AG20443 (cell line): ENCODE measurements around the gene KIAA0040.

Experiments
- DNase-seq: peaks from one replicate; pipeline ENCODE4 v3.0.0; 2012; ENCODE audit warnings: low spot score, mixed read lengths

KIAA0040 gene

DNA sequence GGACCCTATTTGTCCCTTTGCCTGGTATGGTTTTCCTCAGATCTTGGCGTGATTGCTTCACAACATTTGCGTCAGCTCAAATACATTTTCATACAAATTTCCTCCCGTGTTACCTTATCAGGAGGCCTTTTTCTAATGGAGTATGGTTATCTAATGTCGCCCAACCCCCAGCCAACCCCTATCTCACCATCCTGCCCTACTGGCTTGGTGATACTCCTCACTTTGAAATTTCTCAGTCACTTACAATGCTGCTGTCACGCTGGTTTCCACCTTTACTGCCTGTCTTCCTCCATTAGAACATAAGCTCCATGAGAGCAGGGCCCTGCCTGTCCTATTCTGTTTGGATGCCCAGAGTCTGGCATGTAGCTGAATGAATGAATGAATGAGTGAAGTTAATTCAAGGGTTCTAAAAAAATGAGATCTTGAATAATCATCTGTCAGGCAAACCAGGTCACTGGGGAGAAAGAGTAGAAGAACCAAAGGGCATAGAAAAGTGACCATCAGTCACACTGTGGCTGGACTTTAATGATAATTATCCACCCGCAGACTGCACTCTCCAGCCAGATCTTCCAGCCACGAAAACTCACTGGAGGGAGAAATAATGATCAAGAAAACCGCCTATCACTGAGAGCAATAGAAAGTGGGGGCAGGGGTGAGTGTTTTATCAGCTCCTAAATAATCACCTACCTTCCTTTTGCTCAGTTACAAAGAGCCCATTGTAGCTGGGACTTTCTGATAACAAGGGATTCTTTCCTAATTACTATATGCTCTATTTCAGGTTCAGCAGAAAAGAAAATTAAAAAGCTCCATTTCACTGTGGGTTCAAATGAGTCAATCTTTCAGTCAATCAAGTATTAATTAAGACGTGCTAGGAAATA, 21.3 kb downstream of the KIAA0040 start:
- no peak for DNase-seq

DNA sequence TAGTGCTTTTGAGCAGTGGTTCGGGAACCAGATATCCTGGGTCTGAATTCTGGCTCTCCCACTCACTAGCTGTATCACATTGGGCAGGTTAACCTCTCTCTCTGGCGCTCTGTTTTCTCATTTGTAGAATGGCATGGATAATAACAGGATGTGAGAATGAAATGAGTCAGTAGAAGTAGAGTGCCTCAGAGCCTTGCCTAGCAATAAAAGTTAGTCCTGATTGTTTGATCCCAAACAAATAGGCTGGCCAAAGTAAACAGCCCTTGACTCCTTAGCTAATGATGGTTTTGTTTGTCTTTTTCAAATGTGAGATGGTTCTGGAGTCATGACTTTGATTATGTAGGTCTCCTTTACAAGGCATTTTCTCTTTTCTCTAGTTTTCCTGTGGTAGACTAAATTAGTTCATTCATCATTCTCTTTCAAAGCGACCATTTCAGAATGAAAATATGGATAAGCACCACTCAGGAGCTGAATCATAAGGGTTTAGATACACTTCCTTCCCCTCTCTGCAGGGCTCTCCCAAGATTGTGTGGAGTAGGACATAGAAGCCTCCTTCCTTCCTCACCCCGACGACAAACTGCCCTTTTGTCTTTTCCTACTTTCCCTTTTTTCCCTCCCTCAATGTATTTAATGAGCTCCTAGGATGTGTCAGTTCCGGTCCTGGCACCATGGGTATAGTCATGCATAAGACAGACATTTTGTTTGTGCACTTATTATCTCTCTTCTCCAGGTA, 23.1 kb downstream of the KIAA0040 start:
- DNase-seq: no peak

DNA sequence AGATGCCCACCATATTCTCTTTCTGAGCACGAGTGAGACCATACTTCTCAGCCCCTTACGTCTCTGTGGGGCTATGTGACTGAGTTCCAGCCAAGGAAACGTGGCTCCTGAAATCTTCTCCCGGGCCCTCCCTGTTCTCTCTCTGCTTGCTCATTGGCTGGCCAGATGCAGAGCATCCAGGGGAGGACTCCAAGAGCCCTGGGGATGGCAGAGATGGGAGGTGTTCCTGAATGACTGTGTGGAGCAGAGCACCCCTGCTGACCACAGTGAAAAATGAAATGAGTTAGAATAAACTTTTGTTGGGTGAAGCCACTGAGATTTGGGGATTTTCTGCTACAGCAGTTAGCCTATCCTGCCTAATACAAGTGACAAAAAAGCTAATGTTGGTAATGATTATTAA, 23.8 kb downstream of the KIAA0040 start:
- DNase-seq: no peak

DNA sequence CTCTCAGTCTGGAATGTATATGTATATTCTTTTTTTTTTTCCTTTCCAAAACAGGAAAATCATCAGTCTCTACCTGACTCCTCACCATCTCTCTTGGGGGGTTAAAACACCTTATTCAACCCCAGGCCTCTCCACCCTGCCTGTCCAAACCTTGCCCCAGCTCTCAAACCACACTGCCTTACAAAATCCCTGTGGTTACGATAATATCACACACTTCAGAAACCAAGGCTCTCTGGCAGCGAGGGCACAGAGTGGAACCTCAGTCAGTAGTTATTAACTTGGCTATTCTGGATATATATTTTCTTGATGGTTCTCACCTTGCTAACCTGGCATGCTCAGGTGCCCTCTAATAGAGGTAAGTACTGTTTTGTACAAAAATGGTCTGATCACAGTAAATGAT, 24.7 kb downstream of the KIAA0040 start:
- DNase-seq: no peak

DNA sequence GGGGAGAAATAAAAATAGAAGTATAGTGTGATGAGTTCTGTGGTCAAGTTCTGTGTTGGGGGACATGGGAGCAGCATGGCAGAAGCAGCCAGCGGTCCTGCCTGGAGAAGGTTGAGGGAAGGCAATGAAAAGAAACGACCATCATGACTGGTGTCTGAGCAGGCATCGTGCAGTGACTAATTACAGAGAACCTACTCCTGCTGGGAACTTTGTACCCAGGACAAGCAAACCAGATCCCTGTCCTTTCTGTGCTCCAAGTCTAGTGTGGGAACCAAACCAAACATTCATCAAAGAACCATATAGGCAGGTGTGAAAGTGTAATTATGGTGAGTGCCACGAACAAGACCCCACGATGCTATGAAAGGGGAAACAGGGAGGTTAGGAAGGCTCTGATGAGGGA, 25.8 kb downstream of the KIAA0040 start:
- DNase-seq: no peak

DNA sequence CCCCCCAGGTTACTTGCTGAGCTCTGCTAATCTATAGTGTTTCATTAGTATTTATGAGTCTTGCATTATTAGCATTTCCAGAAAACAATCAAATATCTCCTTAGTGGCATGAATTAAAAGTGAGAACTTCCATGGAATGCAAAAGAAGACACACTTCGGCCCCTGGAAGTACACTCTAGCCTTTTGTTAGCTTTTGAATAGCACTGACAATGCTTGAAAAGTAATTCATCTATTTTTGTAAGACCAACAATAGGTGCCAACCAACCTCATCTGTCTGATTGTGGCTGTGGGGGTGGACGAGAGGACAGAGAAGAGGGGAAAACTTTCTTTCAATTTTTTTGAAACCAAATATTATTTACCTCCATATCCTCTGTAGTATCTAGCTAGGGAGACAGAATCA, 27.8 kb downstream of the KIAA0040 start:
- no peak for DNase-seq

DNA sequence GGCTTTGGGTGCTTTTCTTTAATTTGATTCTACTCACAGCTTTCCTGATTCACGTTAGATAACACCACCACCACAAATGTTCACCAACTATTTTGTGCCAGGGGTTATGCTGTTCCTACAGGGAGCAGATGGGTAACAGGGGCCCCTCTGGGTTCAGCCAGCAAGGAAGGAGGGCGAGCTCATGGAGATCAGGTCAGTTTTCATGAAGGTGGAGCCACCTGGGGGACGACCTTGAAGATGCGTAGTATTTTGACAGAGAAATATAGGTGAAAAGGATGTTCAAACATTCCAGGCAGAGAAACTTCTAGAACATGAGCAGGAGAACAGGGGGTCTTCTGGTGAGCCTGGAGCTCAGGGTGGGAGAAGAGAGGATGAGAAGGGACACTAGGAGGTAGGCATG, 28.9 kb downstream of the KIAA0040 start:
- no peak for DNase-seq

DNA sequence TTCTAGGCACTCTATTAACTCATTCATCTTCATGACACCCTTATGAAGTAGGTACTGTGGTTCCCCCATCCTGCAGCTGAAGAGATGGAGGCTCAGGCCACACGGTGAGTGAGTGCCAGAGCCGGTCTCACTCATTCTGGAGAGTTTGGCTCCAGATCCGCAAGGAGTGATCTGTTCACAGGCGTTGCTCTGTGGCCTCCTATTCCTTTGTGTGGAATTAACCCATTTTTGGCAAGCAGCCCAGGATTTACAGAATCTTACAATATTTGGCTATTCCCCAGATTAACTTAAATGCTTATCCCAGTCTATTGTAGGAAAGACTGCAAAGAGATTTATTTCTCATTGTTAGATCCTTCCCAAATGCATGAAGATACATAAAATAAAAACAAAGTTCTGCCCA, 29.6 kb downstream of the KIAA0040 start:
- no peak for DNase-seq

DNA sequence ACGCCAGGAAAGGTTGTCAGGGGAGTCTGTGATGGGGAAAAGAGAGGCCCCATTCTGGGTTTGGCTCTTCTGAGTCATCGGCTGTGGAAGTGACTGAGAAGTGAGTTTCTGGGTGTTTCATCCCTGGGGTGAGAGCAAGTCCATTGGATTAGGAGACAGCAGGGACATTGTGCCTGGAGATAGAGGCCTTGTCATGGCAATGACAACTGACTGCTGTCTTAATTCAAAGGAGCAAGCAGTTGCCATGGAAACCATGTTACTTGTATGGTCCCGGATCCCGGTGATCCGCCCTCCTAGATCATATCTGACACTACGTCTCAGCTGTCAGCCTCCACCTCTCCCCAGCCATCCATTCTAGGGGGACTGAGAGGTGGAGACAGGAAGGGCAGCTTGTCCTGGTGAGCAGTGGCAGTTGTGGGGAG, 34.4 kb downstream of the KIAA0040 start:
- DNase-seq: no peak

DNA sequence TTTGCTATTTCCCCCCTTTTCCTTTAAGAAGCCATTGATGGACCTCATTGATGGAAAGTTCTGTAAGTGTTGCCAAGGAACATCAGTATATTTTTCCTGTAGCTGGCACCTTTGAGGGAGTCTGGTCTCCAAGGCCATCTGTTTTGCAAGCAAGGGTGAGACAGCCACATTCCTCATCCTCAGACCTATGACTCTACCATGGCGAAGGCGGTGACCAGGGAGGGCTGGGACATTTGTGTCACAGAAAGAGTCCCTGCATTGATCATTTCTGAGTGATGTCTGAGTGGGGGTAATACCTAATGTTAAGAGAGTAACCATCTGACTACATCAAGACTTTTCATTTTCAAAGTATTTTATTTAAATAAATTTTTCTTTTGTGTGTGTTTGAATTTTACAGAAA, 35.4 kb downstream of the KIAA0040 start:
- DNase-seq: no peak

DNA sequence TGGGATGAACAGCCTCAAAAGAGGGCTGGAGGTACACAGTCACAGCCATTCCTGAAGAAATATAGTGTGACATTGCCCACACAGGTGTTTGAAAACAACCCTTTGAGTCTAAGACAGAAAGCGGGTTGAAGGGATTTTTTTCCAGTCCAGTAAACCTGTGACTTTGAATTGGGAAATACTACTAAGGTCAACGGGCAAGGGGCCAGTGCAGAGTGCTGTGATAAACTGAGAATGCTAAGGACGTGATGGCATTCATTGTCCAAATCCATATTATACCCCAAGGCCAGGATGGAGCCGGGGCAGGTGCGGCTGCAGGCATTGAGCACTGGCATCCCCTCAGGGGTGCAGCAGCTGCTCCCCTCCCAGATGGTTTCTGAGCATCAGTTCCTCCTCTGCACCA, 36.6 kb downstream of the KIAA0040 start:
- no peak for DNase-seq

DNA sequence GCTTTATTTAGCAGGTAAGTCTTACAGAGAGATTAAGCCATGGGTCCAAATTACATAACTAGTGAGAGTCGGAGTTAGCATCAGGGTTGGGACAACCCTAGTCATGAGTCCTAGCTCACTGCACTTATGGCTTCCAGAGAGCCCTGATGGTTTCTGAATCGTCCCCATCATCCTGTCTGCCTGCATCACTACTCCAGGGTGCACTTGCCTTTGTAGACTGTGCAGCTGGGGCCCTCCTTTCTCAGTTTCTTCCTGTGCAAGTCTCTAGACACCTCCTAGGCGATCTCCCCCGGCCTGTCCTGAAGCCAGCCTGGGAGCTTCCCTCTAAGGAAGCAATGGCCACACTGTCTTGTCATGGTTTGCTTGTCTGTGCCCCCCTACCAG, 37.1 kb downstream of the KIAA0040 start:
- DNase-seq: no peak

DNA sequence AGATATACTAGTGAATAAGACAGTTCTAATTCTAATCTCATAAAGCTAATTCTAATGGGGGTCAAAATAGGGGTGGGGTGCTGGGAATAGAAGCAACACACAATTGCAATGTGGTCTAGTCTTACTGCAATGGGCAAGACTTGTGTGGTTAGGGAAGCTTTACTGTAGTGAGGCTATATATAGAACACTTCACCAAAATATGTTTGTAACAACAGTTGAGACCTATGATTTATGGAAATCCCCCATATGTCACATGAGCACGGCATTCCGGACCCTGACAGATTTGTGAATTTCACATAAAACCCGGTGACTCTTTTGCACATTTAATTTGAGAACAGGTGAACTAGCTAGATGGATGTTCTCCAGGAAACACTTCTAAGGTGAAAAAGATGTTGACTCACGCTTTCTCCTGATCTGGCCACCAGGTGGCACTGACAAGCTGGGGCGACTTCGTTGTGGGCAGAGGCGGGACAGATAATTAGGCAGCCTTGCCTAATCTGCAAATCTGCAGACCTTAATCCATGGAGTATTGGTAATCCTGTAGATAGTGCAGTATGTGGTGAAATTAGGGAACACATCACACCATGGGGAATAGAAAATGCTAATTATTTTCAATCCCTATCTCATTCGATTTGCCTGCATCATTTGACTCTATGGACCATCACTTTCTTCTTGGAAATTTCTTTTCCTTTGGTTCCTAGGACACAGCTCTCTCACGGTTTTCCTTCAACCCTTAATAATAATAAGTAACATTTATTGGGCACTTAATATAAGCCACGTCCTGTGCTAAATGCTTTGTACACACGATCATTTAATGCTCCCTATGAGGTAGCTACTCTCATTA, 37.7 kb downstream of the KIAA0040 start:
- peak; percentile 77 for DNase-seq

DNA sequence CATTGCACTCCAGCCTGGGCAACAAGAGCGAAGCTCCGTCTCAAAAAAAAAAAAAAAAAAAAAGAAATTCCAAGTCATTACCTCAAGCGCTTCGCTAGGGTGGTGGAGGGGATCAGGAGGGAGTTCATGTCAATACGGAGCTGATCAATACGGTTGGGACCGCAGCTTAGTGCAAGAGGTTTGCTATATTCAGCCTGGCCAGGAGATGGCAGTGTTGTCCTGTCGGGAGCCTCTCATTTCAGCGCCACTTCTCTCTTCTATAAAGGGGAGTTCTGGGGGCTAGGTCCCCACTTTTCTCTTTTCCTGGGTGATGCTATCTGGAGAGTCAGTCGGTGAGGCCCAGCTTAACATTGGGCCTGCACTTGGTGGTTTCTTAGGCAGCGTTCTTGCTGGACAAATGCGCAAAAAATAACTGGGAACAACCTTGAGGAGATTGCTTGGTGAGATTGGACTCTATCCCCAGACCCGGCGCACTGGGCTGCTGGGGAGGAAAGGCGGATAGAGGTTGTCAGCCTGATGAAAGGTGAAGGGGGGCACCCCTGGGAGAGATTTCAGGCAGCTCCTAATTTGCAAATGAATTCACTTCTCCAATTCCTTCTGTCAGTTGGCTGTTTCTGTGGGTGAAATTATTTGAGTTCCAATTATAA, 40.4 kb downstream of the KIAA0040 start:
- peak; percentile 76 for DNase-seq

DNA sequence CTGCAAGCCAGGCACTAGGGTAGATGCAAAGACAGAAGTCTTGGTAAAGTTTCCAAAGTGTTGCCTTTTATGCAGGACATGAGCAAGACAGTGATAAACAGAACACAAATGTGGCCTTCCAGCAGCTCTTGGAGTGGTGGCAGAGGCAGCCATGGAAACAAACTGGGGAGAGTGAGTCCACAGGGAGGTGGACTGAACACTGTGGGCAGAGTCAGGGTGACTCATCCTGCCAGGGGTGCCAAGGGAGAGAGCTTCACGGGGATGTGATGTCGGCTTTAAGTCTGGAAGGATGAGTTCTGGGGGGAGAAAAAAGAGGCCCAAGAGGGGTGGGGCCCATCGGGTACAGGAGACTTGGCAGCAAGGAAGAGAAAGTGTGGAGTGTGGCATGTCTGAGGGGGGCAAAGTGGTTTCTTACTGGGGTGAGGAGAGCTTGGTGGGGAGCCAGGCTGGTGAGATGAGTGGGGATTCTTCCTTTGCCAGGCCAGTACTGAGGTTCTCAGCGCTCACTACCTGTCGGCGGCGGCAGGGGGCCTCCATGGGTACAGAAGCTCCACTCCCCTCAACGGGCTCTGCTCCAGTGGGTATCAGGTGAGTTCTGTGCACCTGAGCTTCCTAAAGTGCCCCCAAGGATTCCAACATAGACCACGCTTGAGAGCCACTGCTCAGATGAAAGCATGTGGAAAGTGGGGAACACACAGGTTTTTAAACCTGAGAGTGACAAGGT, 41.8 kb downstream of the KIAA0040 start:
- peak; percentile 72 for DNase-seq

DNA sequence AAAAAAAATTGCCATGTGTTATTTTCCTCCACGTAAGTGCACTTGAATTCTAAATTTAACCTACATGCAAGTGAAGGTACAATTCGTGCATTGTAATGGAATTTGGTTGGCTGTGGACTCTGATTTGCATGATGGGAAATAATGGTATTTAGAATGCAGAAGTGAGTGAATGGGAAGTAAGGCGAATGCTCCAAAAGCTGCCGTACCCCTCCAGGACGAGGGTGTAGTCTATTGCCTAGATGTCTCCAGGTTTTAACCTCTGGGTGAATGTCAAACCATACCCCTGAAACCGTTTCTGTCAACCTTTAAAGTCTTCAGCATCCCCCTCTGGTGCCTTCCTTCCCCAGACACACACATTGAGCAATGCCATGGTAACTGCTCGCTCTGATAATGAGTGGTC, 44.5 kb downstream of the KIAA0040 start:
- no peak for DNase-seq

DNA sequence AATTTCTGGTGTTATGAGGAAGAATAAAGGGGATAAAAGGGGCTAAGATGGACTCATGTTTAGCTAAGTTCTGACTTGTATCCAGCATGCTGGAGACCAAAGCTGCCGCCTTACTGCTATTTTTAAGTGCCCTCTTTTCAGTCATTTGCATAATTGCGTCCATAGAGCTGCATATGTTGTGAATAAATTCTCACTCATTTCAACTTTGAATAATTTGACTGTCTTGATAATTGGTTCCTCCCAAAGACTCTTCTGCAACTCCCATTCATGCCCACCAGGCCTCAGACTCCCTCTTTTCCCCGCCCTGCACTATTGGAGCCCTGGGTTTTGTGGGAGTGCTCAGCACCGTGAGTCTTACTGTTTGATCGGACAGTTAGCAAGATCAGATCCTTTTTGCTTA, 45.0 kb downstream of the KIAA0040 start:
- no peak for DNase-seq

DNA sequence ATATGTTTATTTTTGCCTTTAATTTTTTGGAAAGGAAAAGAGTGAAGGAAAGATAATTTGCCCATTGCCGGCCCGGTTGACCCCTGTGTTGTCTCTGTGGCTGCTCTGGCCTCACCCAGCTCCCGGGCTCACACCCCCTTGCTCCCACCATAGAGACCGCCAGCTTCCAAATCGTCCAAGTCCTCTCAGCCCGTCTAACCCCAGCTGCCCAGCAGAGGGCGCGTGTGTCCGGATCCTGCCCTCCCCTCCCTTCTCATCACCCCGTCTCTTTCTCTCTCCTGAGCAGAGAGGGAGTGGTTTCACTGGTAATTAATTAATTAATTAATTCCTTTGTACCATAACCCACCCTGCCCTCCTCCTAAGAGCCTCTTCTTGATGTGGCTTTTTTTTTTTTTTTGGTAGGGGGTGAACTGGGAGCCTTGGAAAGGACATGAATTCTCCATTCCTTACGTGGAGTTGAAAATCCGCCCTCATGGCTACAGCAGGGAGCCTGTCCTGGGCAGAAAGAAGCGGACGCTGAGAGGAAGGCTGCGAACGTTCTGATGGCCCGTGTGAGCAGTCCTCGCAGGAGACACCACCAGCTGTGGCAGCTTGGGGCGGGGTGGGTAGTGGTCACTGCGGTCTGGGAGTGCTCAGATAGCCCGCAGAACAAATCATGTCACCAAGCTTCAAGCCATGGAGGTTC, 45.9 kb downstream of the KIAA0040 start:
- peak; percentile 87 for DNase-seq

DNA sequence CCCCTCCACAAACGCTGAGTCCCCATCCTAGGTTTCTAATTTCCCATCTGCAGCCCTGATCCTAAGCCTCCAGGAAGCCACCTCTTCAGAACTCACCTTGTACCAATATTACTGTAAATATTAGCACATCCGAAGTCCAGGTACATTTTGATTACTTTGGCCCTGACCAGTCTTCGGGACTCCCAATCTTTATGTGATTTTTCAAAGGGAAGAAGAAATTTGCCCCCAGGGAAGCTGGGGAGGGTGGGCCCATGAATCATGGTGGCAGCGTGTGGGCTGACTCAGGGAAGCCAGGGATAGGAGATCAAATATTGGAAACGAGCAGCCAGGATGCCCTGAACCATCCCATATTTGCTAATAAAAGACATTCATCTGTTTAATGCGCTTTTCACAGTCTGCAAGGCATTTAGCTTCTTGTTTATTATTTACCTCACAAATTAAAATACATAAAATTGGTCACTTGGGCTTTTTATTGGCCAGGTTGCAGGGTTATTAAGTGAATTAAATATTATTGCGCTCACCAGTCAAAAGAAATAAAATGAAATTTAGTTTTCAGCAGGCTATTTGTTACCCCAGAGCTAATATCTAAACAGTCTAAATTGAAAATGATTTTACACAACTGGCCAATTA, 46.6 kb downstream of the KIAA0040 start:
- no peak for DNase-seq

DNA sequence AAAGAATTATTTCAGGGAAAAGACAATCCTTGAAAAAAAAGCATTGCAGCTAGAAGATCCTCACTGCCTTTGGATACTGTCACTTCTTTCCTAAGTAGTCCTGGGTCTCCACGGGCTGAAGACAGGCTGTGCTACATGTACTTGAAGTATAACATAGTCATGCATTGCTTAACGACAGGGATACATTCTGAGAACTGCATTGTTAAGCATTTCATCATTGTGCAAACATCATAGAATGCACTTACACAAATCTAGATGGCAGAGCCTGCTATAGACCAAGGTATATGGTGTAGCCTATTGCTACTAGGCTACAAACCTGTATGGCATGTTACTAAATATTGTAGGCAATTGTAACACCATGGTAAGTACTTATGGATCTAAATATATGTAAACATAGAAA, 54.0 kb downstream of the KIAA0040 start:
- no peak for DNase-seq
